ENCODE data around the gene RASD2.

RASD2 gene

GRCh38 chr22:35601743-35602615 is 61.3 kb downstream of the RASD2 start:
- Histone ChIP-seq H3K27ac (ENCODE audit: low read length) (no peak overlapping the region), H3K4me1 (ENCODE audit: insufficient read depth, low read length) (no peaks in the 10 kb centered on the region), H3K9ac (ENCODE audit: low read depth, low read length) (no peak overlapping the region), H3K36me3 (ENCODE audit: insufficient read depth, low read depth, low read length) (no peaks in the 10 kb centered on the region), H3K27me3 (ENCODE audit: insufficient read depth, low read length) (no peaks in the 10 kb centered on the region), H3K9me3 (ENCODE audit: insufficient read depth, low read depth, low read length) (no peaks in the 10 kb centered on the region), H3K4me3 (ENCODE audit: low read length) (no peak overlapping the region)
